K562 (cell line): ENCODE results near the gene F12. TPM values are rescaled to one million over a fixed set of nuclear protein-coding genes. Genes with fewer than 3 reads are reported as not detected.

Experiments
- FOS ChIP-seq: IDR thresholded peaks from 3 replicates; pipeline ENCODE4 v1.6.1; 2011; ENCODE audit not compliant: insufficient read length; ENCODE audit errors: extremely low read depth
- HMGN3 ChIP-seq: IDR thresholded peaks from 2 replicates; pipeline ENCODE4 v1.6.1; 2011; ENCODE audit warnings: borderline replicate concordance, low read depth, mild to moderate bottlenecking, mixed read lengths, low read length; ENCODE audit not compliant: insufficient read length; ENCODE audit errors: extremely low read depth
- MAFF ChIP-seq: IDR thresholded peaks from 2 replicates; pipeline ENCODE4 v1.6.1; 2012; ENCODE audit warnings: low read length, improper control_type of control experiment
- MTA1 ChIP-seq: fragments of 450-650 bp; IDR thresholded peaks from 2 replicates; pipeline ENCODE4 v1.6.1; 2017; ENCODE audit warnings: borderline replicate concordance
- NCOA6 ChIP-seq: fragments of 450-650 bp; IDR thresholded peaks from 2 replicates; pipeline ENCODE4 v1.6.1; 2017; ENCODE audit warnings: mild to moderate bottlenecking
- NFRKB ChIP-seq: fragments of 450-650 bp; IDR thresholded peaks from 2 replicates; pipeline ENCODE4 v1.6.1; 2016; ENCODE audit warnings: low read depth
- POLR2B ChIP-seq: fragments of 450-650 bp; IDR thresholded peaks from 2 replicates; pipeline ENCODE4 v1.6.1; 2018; ENCODE audit warnings: low read depth; ENCODE audit not compliant: partially characterized antibody
- POLR2H ChIP-seq: IDR thresholded peaks from 2 replicates; pipeline ENCODE4 v1.6.1; 2016; ENCODE audit warnings: missing genetic modification characterization, low read depth, mild to moderate bottlenecking, control low read depth, missing compliant biosample characterization, moderate library complexity
- PTTG1 ChIP-seq: fragments of 450-650 bp; IDR thresholded peaks from 2 replicates; pipeline ENCODE4 v1.6.1; 2016; ENCODE audit warnings: low read depth, mild to moderate bottlenecking, missing genetic modification characterization, missing compliant biosample characterization
- RBFOX2 ChIP-seq: fragments of 200-400 bp; formaldehyde crosslinking; IDR thresholded peaks from 2 replicates; pipeline ENCODE4 v1.6.1; 2017; ENCODE audit warnings: low read depth, mild to moderate bottlenecking, low read length, moderate library complexity
- SNRNP70 ChIP-seq: fragments of 200-400 bp; formaldehyde crosslinking; optimal IDR thresholded peaks from 2 replicates; pipeline ENCODE3; 2017; ENCODE audit warnings: low read depth, low read length
- STAT5B ChIP-seq: fragments of 250-450 bp; sonication (Bioruptor Pico); IDR thresholded peaks from 2 replicates; pipeline ENCODE4 v1.8.0; 2021; ENCODE audit warnings: mild to moderate bottlenecking, inconsistent platforms
- TARDBP ChIP-seq: fragments of 450-650 bp; IDR thresholded peaks from 2 replicates; pipeline ENCODE4 v1.6.1; 2016
- ZBTB34 ChIP-seq: fragments of 250-450 bp; sonication (Bioruptor Pico); IDR thresholded peaks from 2 replicates; pipeline ENCODE4 v1.8.0; 2021; ENCODE audit warnings: mild to moderate bottlenecking, moderate library complexity
- ZNF77 ChIP-seq: fragments of 250-450 bp; sonication (Bioruptor Pico); IDR thresholded peaks from 2 replicates; pipeline ENCODE4 v1.5.0; 2020
- polyA plus RNA-seq, 8 experiments: library from polyadenylated mRNA; depleted of rRNA in 4 of 8; stranded (reverse) in 5 of 8; unstranded in 3 of 8; fragments of >200 nt; fragmentation: Nextera tagmentation in 2 of 8; fragmentation: Illumina TruSeq in 1 of 8; extraction: Ambion mirVana in 2 of 8; extraction: Trizol in 1 of 8; gene quantifications; 2 replicates each; pipeline versions ENCODE4 v1.2.1 to v1.2.3, GENCODE V29; 2011 to 2014; ENCODE audit warnings: inconsistent platforms in 1 of 8, missing spikeins in 1 of 8
- total RNA-seq, 7 experiments: library from RNA; depleted of rRNA in 6 of 7; stranded (reverse); fragments of >200 nt in 6 of 7; fragmentation: Illumina TruSeq in 2 of 7; extraction: Trizol in 2 of 7; gene quantifications; 2 replicates each; pipeline versions ENCODE4 v1.2.1 to v1.2.3, GENCODE V29; 2011 to 2021; ENCODE audit warnings: low replicate concordance in 1 of 7
- TF ChIP-seq, protein P1 (sequence below): sonication (generic); formaldehyde crosslinking; IDR thresholded peaks from 2 replicates; pipeline ENCODE4 v1.8.1; 2023; ENCODE audit warnings: mild to moderate bottlenecking, missing genetic modification reagents, moderate library complexity
- TF ChIP-seq, protein P2 (sequence below), 2 experiments: fragments of 450-650 bp in 1 of 2; sonication (generic) in 1 of 2; formaldehyde crosslinking in 1 of 2; IDR thresholded peaks; 2 replicates each; pipeline versions ENCODE4 v1.7.1 to v1.9.0; 2016 to 2022; ENCODE audit warnings: inconsistent platforms in 1 of 2, mild to moderate bottlenecking in 1 of 2, missing genetic modification reagents in 1 of 2

Gene F12
- total and polyA plus RNA-seq, 9 of the 15 experiments (the other 6 are each of a cell fraction or from before 2014, with no cell fraction given) = 0.59 to 18.3 (median 3.6) TPM

GRCh38 chr5:177425801-177426565 is 16.6 kb upstream of the F12 start (continued):
- TF ChIP-seq ZBTB34 (CRISPR knock-in tag) (no peak), NFRKB (no peak), PTTG1 (no peak), FOS (peak; percentile 92), POLR2H (tag) (peak; percentile 85), POLR2B (peak; percentile 93), NCOA6 (no peak), ZNF77 (CRISPR knock-in tag) (no peak), STAT5B (CRISPR knock-in tag) (no peak), SNRNP70 (no peak), MTA1 (no peak), MAFF (no peak), HMGN3 (peak; percentile 92), RBFOX2 (peak; percentile 90), TARDBP (peak; percentile 56; the same call in 1 of the 2 replicates)
- TF ChIP-seq, protein P1, sequence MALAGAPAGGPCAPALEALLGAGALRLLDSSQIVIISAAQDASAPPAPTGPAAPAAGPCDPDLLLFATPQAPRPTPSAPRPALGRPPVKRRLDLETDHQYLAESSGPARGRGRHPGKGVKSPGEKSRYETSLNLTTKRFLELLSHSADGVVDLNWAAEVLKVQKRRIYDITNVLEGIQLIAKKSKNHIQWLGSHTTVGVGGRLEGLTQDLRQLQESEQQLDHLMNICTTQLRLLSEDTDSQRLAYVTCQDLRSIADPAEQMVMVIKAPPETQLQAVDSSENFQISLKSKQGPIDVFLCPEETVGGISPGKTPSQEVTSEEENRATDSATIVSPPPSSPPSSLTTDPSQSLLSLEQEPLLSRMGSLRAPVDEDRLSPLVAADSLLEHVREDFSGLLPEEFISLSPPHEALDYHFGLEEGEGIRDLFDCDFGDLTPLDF = 0 out of 2 replicates have a peak, but pooled peaks have one; percentile 17
- TF ChIP-seq, protein P2, sequence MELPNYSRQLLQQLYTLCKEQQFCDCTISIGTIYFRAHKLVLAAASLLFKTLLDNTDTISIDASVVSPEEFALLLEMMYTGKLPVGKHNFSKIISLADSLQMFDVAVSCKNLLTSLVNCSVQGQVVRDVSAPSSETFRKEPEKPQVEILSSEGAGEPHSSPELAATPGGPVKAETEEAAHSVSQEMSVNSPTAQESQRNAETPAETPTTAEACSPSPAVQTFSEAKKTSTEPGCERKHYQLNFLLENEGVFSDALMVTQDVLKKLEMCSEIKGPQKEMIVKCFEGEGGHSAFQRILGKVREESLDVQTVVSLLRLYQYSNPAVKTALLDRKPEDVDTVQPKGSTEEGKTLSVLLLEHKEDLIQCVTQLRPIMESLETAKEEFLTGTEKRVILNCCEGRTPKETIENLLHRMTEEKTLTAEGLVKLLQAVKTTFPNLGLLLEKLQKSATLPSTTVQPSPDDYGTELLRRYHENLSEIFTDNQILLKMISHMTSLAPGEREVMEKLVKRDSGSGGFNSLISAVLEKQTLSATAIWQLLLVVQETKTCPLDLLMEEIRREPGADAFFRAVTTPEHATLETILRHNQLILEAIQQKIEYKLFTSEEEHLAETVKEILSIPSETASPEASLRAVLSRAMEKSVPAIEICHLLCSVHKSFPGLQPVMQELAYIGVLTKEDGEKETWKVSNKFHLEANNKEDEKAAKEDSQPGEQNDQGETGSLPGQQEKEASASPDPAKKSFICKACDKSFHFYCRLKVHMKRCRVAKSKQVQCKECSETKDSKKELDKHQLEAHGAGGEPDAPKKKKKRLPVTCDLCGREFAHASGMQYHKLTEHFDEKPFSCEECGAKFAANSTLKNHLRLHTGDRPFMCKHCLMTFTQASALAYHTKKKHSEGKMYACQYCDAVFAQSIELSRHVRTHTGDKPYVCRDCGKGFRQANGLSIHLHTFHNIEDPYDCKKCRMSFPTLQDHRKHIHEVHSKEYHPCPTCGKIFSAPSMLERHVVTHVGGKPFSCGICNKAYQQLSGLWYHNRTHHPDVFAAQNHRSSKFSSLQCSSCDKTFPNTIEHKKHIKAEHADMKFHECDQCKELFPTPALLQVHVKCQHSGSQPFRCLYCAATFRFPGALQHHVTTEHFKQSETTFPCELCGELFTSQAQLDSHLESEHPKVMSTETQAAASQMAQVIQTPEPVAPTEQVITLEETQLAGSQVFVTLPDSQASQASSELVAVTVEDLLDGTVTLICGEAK (IDR thresholded peaks at IDR 0.05) = peak; percentile 59
- TF ChIP-seq, protein P2 (CRISPR knock-in tag; IDR thresholded peaks at IDR 0.05) = no peak
